Measurements from ENCODE around the gene SERPINB6. TPM values are rescaled to one million over a fixed set of nuclear protein-coding genes. Genes with fewer than 3 reads are reported as not detected.

The SERPINB6 gene
- total RNA-seq, 1 experiment from 2014 or later: 59.9 TPM

Other genes with a start within 250 kb of the SERPINB6 start
- not detected in 2 replicates for gene MYLK4, start 220.6 kb downstream of the SERPINB6 start, total RNA-seq (2014; rRNA removed; shearing (Covaris generic); ENCODE audit: low replicate concordance)
- 41.7 and 53.3 TPM in 2 replicates for gene WRNIP1, start 206.2 kb downstream of the SERPINB6 start, total RNA-seq (2014; rRNA removed; shearing (Covaris generic); ENCODE audit: low replicate concordance)
- 8.8 and 12.0 TPM in 2 replicates for gene SERPINB1, start 129.7 kb downstream of the SERPINB6 start, total RNA-seq (2014; rRNA removed; shearing (Covaris generic); ENCODE audit: low replicate concordance)
- gene SERPINB9, start 68.3 kb downstream of the SERPINB6 start, total RNA-seq (2014; rRNA removed; shearing (Covaris generic); ENCODE audit: low replicate concordance): not detected in 2 replicates
- 4.2 and 17.6 TPM in 2 replicates for gene NQO2, start 28.3 kb upstream of the SERPINB6 start, total RNA-seq (2014; rRNA removed; shearing (Covaris generic); ENCODE audit: low replicate concordance)
- 10.1 and 12.3 TPM in 2 replicates for gene RIPK1, start 96.9 kb upstream of the SERPINB6 start, total RNA-seq (2014; rRNA removed; shearing (Covaris generic); ENCODE audit: low replicate concordance)
- gene BPHL, start 147.1 kb upstream of the SERPINB6 start, total RNA-seq (2014; rRNA removed; shearing (Covaris generic); ENCODE audit: low replicate concordance): 5.8 and 9.6 TPM in 2 replicates
- 73.2 and 92.0 TPM in 2 replicates for gene TUBB2A, start 186.0 kb upstream of the SERPINB6 start, total RNA-seq (2014; rRNA removed; shearing (Covaris generic); ENCODE audit: low replicate concordance)

Measured in MG63 (cell line).